ENCODE results near the gene PLA2G2F. TPM values are rescaled to one million over a fixed set of nuclear protein-coding genes. Genes with fewer than 3 reads are reported as not detected.

The PLA2G2F gene
- total RNA-seq, 1 experiment from 2014 or later, result not detected

GRCh38 chr1:20115916-20116315 is 23.2 kb upstream of the PLA2G2F start:
- no peaks in the 10 kb centered on the region for H3K36me3 ChIP-seq (ENCODE audit: control insufficient read depth, insufficient read depth, low read length)
- intact Hi-C loops (cut with micrococcal nuclease; ENCODE audit: unreplicated experiment), result no loop called here
- no peaks in the 10 kb centered on the region for H3K4me1 ChIP-seq (ENCODE audit: control insufficient read depth, insufficient read depth, low read length)
- no TSS peak for BruUV-seq (replicated peaks)
- H3K27ac ChIP-seq (ENCODE audit: low read length), result no peak overlapping the region
- no peaks in the 10 kb centered on the region for H3K9me3 ChIP-seq (ENCODE audit: control insufficient read depth, insufficient read depth, low read depth, low read length)
- CTCF ChIA-PET, result no interaction called here
- no peak overlapping the region for H3K4me3 ChIP-seq (ENCODE audit: low read depth in 2 of 2, low read length in 2 of 2)
- POLR2A ChIA-PET, result no interaction called here
- in situ Hi-C loops (cut with HindIII; ENCODE audit: low pct_unique_long_range_greater_than_20kb, low sequenced_read_pairs), result no loop called here
- DNase-seq (ENCODE audit: low read depth, low spot score), result no peak
- no peak for ATAC-seq
- TF ChIP-seq, protein P1, sequence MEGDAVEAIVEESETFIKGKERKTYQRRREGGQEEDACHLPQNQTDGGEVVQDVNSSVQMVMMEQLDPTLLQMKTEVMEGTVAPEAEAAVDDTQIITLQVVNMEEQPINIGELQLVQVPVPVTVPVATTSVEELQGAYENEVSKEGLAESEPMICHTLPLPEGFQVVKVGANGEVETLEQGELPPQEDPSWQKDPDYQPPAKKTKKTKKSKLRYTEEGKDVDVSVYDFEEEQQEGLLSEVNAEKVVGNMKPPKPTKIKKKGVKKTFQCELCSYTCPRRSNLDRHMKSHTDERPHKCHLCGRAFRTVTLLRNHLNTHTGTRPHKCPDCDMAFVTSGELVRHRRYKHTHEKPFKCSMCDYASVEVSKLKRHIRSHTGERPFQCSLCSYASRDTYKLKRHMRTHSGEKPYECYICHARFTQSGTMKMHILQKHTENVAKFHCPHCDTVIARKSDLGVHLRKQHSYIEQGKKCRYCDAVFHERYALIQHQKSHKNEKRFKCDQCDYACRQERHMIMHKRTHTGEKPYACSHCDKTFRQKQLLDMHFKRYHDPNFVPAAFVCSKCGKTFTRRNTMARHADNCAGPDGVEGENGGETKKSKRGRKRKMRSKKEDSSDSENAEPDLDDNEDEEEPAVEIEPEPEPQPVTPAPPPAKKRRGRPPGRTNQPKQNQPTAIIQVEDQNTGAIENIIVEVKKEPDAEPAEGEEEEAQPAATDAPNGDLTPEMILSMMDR (IDR thresholded peaks at IDR 0.05), result no peak
- peaks cover 7% of the 10 kb centered on the region for H3K27me3 ChIP-seq (ENCODE audit: control insufficient read depth, insufficient read depth, low read length)

DNA sequence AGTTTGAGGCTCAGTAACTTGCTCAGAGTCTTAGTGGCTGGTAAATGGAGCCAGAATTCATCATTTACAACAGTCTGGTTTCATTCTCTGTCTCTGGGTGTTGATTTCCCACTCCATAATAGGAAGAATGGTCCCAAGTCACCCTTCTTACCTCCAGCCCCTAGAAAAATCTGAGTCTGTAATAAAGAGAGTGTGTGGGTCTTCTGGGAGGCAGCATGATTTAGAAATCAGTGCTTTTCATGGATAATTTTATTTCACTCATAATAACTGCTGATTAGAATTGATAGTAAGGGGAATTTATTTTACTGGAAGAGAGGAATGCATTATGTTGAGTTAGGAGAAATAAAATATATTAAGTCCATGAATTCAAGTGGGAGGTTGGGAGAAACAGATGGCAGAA is 21.9 kb upstream of the PLA2G2F start:
- no peak overlapping the region for H3K4me3 ChIP-seq (ENCODE audit: low read depth in 2 of 2, low read length in 2 of 2)
- H3K36me3 ChIP-seq (ENCODE audit: control insufficient read depth, insufficient read depth, low read length), result no peaks in the 10 kb centered on the region
- TF ChIP-seq REST (IDR thresholded peaks at IDR 0.05; ENCODE audit: insufficient read depth in 1 of 2, low read depth in 2 of 2, low read length in 1 of 2) (no peak), SIN3A (IDR thresholded peaks at IDR 0.05; ENCODE audit: borderline replicate concordance, insufficient read depth, low read depth, low read length) (no peak)
- TF ChIP-seq, protein P1 (IDR thresholded peaks at IDR 0.05), result no peak
- H3K9me3 ChIP-seq (ENCODE audit: control insufficient read depth, insufficient read depth, low read depth, low read length), result no peaks in the 10 kb centered on the region
- ATAC-seq (no peak), DNase-seq (ENCODE audit: low read depth, low spot score) (no peak)
- intact Hi-C loops (cut with micrococcal nuclease; ENCODE audit: unreplicated experiment), result no loop called here
- no TSS peak for BruUV-seq (replicated peaks)
- ChIA-PET POLR2A (no interaction called here), CTCF (no interaction called here)
- H3K4me1 ChIP-seq (ENCODE audit: control insufficient read depth, insufficient read depth, low read length), result no peaks in the 10 kb centered on the region
- H3K27ac ChIP-seq (ENCODE audit: low read length), result no peak overlapping the region
- in situ Hi-C loops (cut with HindIII; ENCODE audit: low pct_unique_long_range_greater_than_20kb, low sequenced_read_pairs), result no loop called here
- H3K27me3 ChIP-seq (ENCODE audit: control insufficient read depth, insufficient read depth, low read length), result peaks cover 16% of the 10 kb centered on the region

DNA sequence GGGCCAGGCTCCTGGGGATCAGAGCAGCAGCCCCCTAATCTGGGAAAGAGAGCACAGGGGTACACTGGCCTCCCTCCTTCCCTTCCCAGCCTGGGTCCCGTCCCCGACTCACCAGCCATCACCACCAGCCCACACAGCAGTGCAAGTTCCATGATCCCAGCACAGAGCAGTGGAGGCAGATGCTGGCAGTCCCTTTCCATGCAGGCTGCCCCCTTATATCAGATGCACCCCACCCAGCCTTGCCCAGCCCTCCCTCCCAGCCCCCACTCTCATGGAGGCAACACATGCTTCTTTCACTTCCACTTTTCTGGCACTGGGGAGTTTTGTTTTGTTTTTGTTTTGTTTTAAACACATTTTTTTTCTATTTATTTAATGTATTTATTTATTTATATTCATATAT is 19.8 kb upstream of the PLA2G2F start, which contains the start of gene PLA2G2D:
TSS of gene PLA2G2D (minus strand) at position 190 of the 400 bp plus-strand sequence. CDS start at position 152, 38 bp downstream.
- Histone ChIP-seq H3K9me3 (ENCODE audit: control insufficient read depth, insufficient read depth, low read depth, low read length) (no peaks in the 10 kb centered on the region), H3K4me3 (ENCODE audit: low read depth in 2 of 2, low read length in 2 of 2) (no peak within 1 kb of the TSS), H3K27me3 (ENCODE audit: control insufficient read depth, insufficient read depth, low read length) (peaks cover 16% of the 10 kb centered on the region), H3K36me3 (ENCODE audit: control insufficient read depth, insufficient read depth, low read length) (no peaks in the 10 kb centered on the region), H3K27ac (ENCODE audit: low read length) (no peak within 1 kb of the TSS), H3K4me1 (ENCODE audit: control insufficient read depth, insufficient read depth, low read length) (no peaks in the 10 kb centered on the region; the same call in 1 of the 2 replicates)
- TF ChIP-seq, protein P1 (IDR thresholded peaks at IDR 0.05), result no peak
- TF ChIP-seq TCF7L2 (IDR thresholded peaks at IDR 0.05; ENCODE audit: low read depth, low read length) (no peak), POLR2AphosphoS5 (IDR thresholded peaks at IDR 0.05; ENCODE audit: low read depth, low read length) (no peak), REST (IDR thresholded peaks at IDR 0.05; ENCODE audit: insufficient read depth in 1 of 2, low read depth in 2 of 2, low read length in 1 of 2) (no peak), SIN3A (IDR thresholded peaks at IDR 0.05; ENCODE audit: borderline replicate concordance, insufficient read depth, low read depth, low read length) (no peak)
- no TSS peak for BruUV-seq (replicated peaks)
- ChIA-PET CTCF (no interaction called here), POLR2A (interaction anchor here (0.6 kb wide), 1 partner anchor 263 kb away, joined by 9 read pairs; no protein-coding TSS in a partner anchor)
- intact Hi-C loops (cut with micrococcal nuclease; ENCODE audit: unreplicated experiment), result no loop called here
- ATAC-seq, result no peak
- in situ Hi-C loops (cut with HindIII; ENCODE audit: low pct_unique_long_range_greater_than_20kb, low sequenced_read_pairs), result no loop called here
- DNase-seq (ENCODE audit: low read depth, low spot score), result no peak
